GM12878 (cell line): ENCODE data around the gene DGKB. TPM values are rescaled to one million over a fixed set of nuclear protein-coding genes. Genes with fewer than 3 reads are reported as not detected.

ENCODE experiments used
- ATAC-seq: fragments of 200-7000 bp; cut with Tn5 transposase; 3 replicates; pipeline ENCODE4 v1.9.1; 2020; ENCODE audit warnings: mild to moderate bottlenecking, moderate library complexity
- BruUV-seq: library from RNA; stranded (reverse); fragments of 400-500 nt; replicated peaks from 2 replicates; lab custom pipeline; 2021; lab: Mats Ljungman, UMichigan
- CTCF ChIA-PET: fragments of 300-600 bp; sonication (Branson Sonifier 250); formaldehyde crosslinking; extraction: SDS; loops from one replicate; lab custom pipeline; 2021; ENCODE audit warnings: inconsistent platforms; lab: Yijun Ruan, JAX
- POLR2A ChIA-PET: fragments of 350-600 bp; formaldehyde crosslinking; extraction: SDS; loops from one replicate; lab custom pipeline; 2021; ENCODE audit warnings: inconsistent platforms; lab: Charles Lee
- RAD21 ChIA-PET: fragments of 300-600 bp; sonication (Branson Sonifier 250); formaldehyde crosslinking; loops from one replicate; lab custom pipeline; 2023; ENCODE audit warnings: antibody characterized with exemption; ENCODE audit not compliant: unreplicated experiment; lab: Charles Lee
- SMC1A ChIA-PET: fragments of 300-600 bp; sonication (Branson Sonifier 250); formaldehyde crosslinking; loops from one replicate; lab custom pipeline; 2023; ENCODE audit not compliant: unreplicated experiment, uncharacterized antibody; lab: Charles Lee
- DNase-seq: peaks from one replicate; pipeline ENCODE4 v3.0.0-alpha.2; 2011; ENCODE audit warnings: low read depth, low spot score
- FAIRE-seq: peaks from 3 replicates; lab custom pipeline; 2011; peaks lifted over from hg19 to GRCh38; lab: Jason Lieb, UNC
- H2AFZ ChIP-seq: 2 replicates; pipeline ENCODE4 v1.6.0; 2011; ENCODE audit warnings: low read depth, low read length, control low read depth; ENCODE audit not compliant: control insufficient read depth
- H3K27ac ChIP-seq: 2 replicates; pipeline ENCODE4 v1.5.1; 2011; ENCODE audit warnings: control low read depth; ENCODE audit not compliant: control insufficient read depth, insufficient read depth
- H3K27me3 ChIP-seq, 2 experiments: replicated peaks in 1 of 2; 2 replicates each; pipeline versions ENCODE4 v1.6.0 to v1.6.1; 2011; ENCODE audit warnings: low read length in 1 of 2; ENCODE audit not compliant: control insufficient read depth in 2 of 2, insufficient read depth in 2 of 2
- H3K36me3 ChIP-seq, 2 experiments: 2 replicates each; pipeline ENCODE4 v1.5.1; 2011; ENCODE audit warnings: low read length in 1 of 2; ENCODE audit not compliant: control insufficient read depth in 2 of 2, insufficient read depth in 2 of 2
- H3K4me1 ChIP-seq: 2 replicates; pipeline ENCODE4 v1.6.1; 2011; ENCODE audit warnings: mild to moderate bottlenecking, low read length, moderate library complexity, mixed read lengths; ENCODE audit not compliant: control insufficient read depth, insufficient read depth
- H3K4me2 ChIP-seq: 2 replicates; pipeline ENCODE4 v1.6.0; 2011; ENCODE audit warnings: control low read depth; ENCODE audit not compliant: control insufficient read depth, insufficient read depth
- H3K4me3 ChIP-seq: fragments of 200-600 bp; sonication (generic); 2 replicates; pipeline ENCODE4 v1.5.1; 2016
- H3K79me2 ChIP-seq: 2 replicates; pipeline ENCODE4 v1.6.0; 2011; ENCODE audit warnings: low read length; ENCODE audit not compliant: control insufficient read depth, insufficient read depth
- H3K9ac ChIP-seq: 2 replicates; pipeline ENCODE4 v1.8.0; 2011; ENCODE audit warnings: low read length, control low read depth, mixed read lengths; ENCODE audit not compliant: control insufficient read depth, insufficient read depth
- H3K9me3 ChIP-seq: replicated peaks from 3 replicates; pipeline ENCODE4 v1.5.1; 2011; ENCODE audit warnings: mild to moderate bottlenecking, low read length; ENCODE audit not compliant: control insufficient read depth, insufficient read depth
- H4K20me1 ChIP-seq: 2 replicates; pipeline ENCODE4 v1.6.0; 2011; ENCODE audit not compliant: control insufficient read depth, insufficient read depth
- CUX1 ChIP-seq: IDR thresholded peaks from 2 replicates; pipeline ENCODE4 v1.6.1; 2012; ENCODE audit warnings: improper control_type of control experiment, low read depth, low read length; ENCODE audit not compliant: insufficient replicate concordance
- E2F4 ChIP-seq: IDR thresholded peaks from 2 replicates; pipeline ENCODE4 v1.6.1; 2012; ENCODE audit warnings: low read depth, low read length, improper control_type of control experiment
- EGR1 ChIP-seq, 2 experiments: IDR thresholded peaks; 1 replicate in 1 of 2; 2 replicates in 1 of 2; pipeline ENCODE4 v1.6.1; 2011 to 2012; ENCODE audit warnings: low read depth in 2 of 2, low read length in 2 of 2, borderline replicate concordance in 1 of 2, mild to moderate bottlenecking in 1 of 2, moderate library complexity in 1 of 2
- ESRRA ChIP-seq: IDR thresholded peaks from 2 replicates; pipeline ENCODE4 v1.6.1; 2012; ENCODE audit warnings: mild to moderate bottlenecking, low read length, improper control_type of control experiment
- FOXM1 ChIP-seq: IDR thresholded peaks from 2 replicates; pipeline ENCODE4 v1.6.1; 2012; ENCODE audit warnings: low read depth, mild to moderate bottlenecking, inconsistent platforms, low read length, moderate library complexity
- HDAC2 ChIP-seq: fragments of 200-600 bp; sonication (generic); IDR thresholded peaks from 2 replicates; pipeline ENCODE4 v1.6.1; 2017
- LARP7 ChIP-seq: fragments of 450-650 bp; IDR thresholded peaks from 2 replicates; pipeline ENCODE4 v1.6.1; 2017; ENCODE audit warnings: mild to moderate bottlenecking
- NBN ChIP-seq: fragments of 450-650 bp; IDR thresholded peaks from 2 replicates; pipeline ENCODE4 v1.6.1; 2016
- NR2C1 ChIP-seq: fragments of 450-650 bp; IDR thresholded peaks from 2 replicates; pipeline ENCODE4 v1.6.1; 2017; ENCODE audit warnings: antibody characterized with exemption, mild to moderate bottlenecking, moderate library complexity
- PAX8 ChIP-seq: fragments of 450-650 bp; IDR thresholded peaks from 2 replicates; pipeline ENCODE4 v1.6.1; 2017; ENCODE audit warnings: mild to moderate bottlenecking, moderate library complexity
- PBX3 ChIP-seq: IDR thresholded peaks from 2 replicates; pipeline ENCODE4 v1.6.1; 2011; ENCODE audit warnings: mild to moderate bottlenecking, low read depth, low read length, moderate library complexity; ENCODE audit not compliant: insufficient replicate concordance
- SMAD5 ChIP-seq: IDR thresholded peaks from 2 replicates; pipeline ENCODE4 v1.6.1; 2016; ENCODE audit warnings: antibody characterized with exemption, low read depth
- SMARCA5 ChIP-seq: fragments of 450-650 bp; IDR thresholded peaks from 2 replicates; pipeline ENCODE4 v1.6.1; 2017; ENCODE audit warnings: mild to moderate bottlenecking
- SRF ChIP-seq, 2 experiments: IDR thresholded peaks; 2 replicates each; pipeline ENCODE4 v1.6.1; 2011; ENCODE audit warnings: low read depth in 2 of 2, low read length in 2 of 2, mild to moderate bottlenecking in 1 of 2, moderate library complexity in 1 of 2
- SUPT20H ChIP-seq: IDR thresholded peaks from 2 replicates; pipeline ENCODE4 v1.6.1; 2011; ENCODE audit warnings: low read depth, mild to moderate bottlenecking, low read length, moderate library complexity, borderline replicate concordance; ENCODE audit not compliant: control insufficient read depth
- TBL1XR1 ChIP-seq: IDR thresholded peaks from 2 replicates; pipeline ENCODE4 v1.6.1; 2012; ENCODE audit warnings: low read depth, low read length, improper control_type of control experiment
- YBX1 ChIP-seq: fragments of 450-650 bp; IDR thresholded peaks from 2 replicates; pipeline ENCODE4 v1.6.1; 2016; ENCODE audit warnings: antibody characterized with exemption
- ZZZ3 ChIP-seq: IDR thresholded peaks from 2 replicates; pipeline ENCODE4 v1.6.1; 2011; ENCODE audit warnings: low read depth; ENCODE audit not compliant: control insufficient read depth, insufficient read length
- WGBS: methylation state at CpG from one replicate; pipeline ENCODE4 v1.1.6; 2016; ENCODE audit warnings: low lambda C conversion rate; ENCODE audit not compliant: insufficient replicate concordance, insufficient coverage; ENCODE audit errors: missing lambda C conversion rate; 5-methylcytosine and 5-hydroxymethylcytosine counted together
- in situ Hi-C: fragments of 300-500 bp; cut with MboI; formaldehyde crosslinking; loops from 9 replicates; pipeline ENCODE4 v1.14.3; 2018; ENCODE audit warnings: mixed read lengths
- intact Hi-C: fragments of 100-400 bp; cut with micrococcal nuclease; formaldehyde crosslinking; loops from one replicate; pipeline ENCODE4 v1.14.2; 2022; ENCODE audit not compliant: unreplicated experiment
- polyA plus RNA-seq, 11 experiments: library from polyadenylated mRNA; depleted of rRNA in 4 of 11; unstranded in 6 of 11; stranded (reverse) in 5 of 11; fragments of >200 nt; fragmentation: Nextera tagmentation in 4 of 11; fragmentation: Illumina TruSeq in 1 of 11; extraction: Ambion mirVana in 4 of 11; extraction: Trizol in 1 of 11; gene quantifications; 1 replicate in 1 of 11; 2 replicates in 10 of 11; pipeline versions ENCODE4 v1.2.1 to v1.2.3, GENCODE V29; 2011 to 2016; ENCODE audit warnings: inconsistent platforms in 2 of 11, missing spikeins in 2 of 11, low read depth in 1 of 11
- total RNA-seq, 4 experiments: library from RNA; depleted of rRNA in 3 of 4; stranded (reverse); fragments of >200 nt in 3 of 4; fragmentation: Illumina TruSeq in 1 of 4; extraction: Trizol in 1 of 4; gene quantifications; 2 replicates each; pipeline versions ENCODE4 v1.2.1 to v1.2.3, GENCODE V29; 2013 to 2021

The DGKB gene
- total and polyA plus RNA-seq, 10 of the 15 experiments (the other 5 are each of a cell fraction or from before 2014, with no cell fraction given): 0.02 to 0.10 (median 0.04) TPM; not detected in 6

GRCh38 chr7:14837216-14837615 lies 65.3 kb downstream of the DGKB start (continued):
- TF ChIP-seq E2F4: no peak
- no peak for TF ChIP-seq HDAC2
- no peak for TF ChIP-seq FOXM1
- TF ChIP-seq ESRRA: no peak
- TF ChIP-seq NBN: no peak
- no peak for TF ChIP-seq PAX8
- TF ChIP-seq, all 136 proteins: peak for 0

GRCh38 chr7:14836571-14837189 lies 65.9 kb downstream of the DGKB start:
- Histone ChIP-seq H3K4me2 (no peak overlapping the region), H3K36me3 (no peaks in the 10 kb centered on the region), H3K27ac (no peak overlapping the region), H3K27me3 (no peaks in the 10 kb centered on the region), H3K9ac (no peak overlapping the region), H3K4me1 (no peaks in the 10 kb centered on the region), H3K79me2 (no peaks in the 10 kb centered on the region), H3K9me3 (no peaks in the 10 kb centered on the region), H4K20me1 (no peaks in the 10 kb centered on the region), H2AFZ (no peak overlapping the region), H3K4me3 (no peak overlapping the region)
- in situ Hi-C loops (no loop called here), intact Hi-C loops (no loop called here)
- 72% methylated on average over 6 of the region's 6 CpGs for WGBS
- RAD21 ChIA-PET: interaction anchor here (0.8 kb wide), 1 partner anchor 118 kb away, joined by 3 read pairs; no protein-coding TSS in a partner anchor
- CTCF ChIA-PET: no interaction called here
- ATAC-seq (no peak), DNase-seq (no peak), FAIRE-seq (no peak)
- POLR2A ChIA-PET: no interaction called here
- SMC1A ChIA-PET: no interaction called here
- BruUV-seq: no TSS peak
- TF ChIP-seq CUX1 (no peak), SMARCA5 (no peak), NR2C1 (no peak), LARP7 (no peak), SUPT20H (no peak), TBL1XR1 (no peak), ZZZ3 (no peak), EGR1 (IDR thresholded peaks at IDR 0.05; ENCODE audit: borderline replicate concordance in 1 of 2, low read depth in 2 of 2, low read length in 2 of 2) (no peak), SRF (IDR thresholded peaks at IDR 0.05; ENCODE audit: low read depth in 2 of 2, low read length in 2 of 2) (no peak), SMAD5 (no peak), YBX1 (no peak), PBX3 (no peak)
